Stimulated activated naive CD8-positive, alpha-beta T cell treated with anti-CD3 and anti-CD28 coated beads, Interleukin-15, Interleukin-2, amounts not matched to agents 100 U/mL and 50 U/mL, for 24 hours (primary cell): Measurements from ENCODE around the gene TBC1D16.

Experiments used
- ATAC-seq: fragments of 150-1000 bp; cut with Tn5 transposase; one replicate; pipeline ENCODE4 v1.10.0; 2021
- DNase-seq: peaks from one replicate; pipeline ENCODE4 v3.0.0; 2021

TBC1D16 gene

DNA sequence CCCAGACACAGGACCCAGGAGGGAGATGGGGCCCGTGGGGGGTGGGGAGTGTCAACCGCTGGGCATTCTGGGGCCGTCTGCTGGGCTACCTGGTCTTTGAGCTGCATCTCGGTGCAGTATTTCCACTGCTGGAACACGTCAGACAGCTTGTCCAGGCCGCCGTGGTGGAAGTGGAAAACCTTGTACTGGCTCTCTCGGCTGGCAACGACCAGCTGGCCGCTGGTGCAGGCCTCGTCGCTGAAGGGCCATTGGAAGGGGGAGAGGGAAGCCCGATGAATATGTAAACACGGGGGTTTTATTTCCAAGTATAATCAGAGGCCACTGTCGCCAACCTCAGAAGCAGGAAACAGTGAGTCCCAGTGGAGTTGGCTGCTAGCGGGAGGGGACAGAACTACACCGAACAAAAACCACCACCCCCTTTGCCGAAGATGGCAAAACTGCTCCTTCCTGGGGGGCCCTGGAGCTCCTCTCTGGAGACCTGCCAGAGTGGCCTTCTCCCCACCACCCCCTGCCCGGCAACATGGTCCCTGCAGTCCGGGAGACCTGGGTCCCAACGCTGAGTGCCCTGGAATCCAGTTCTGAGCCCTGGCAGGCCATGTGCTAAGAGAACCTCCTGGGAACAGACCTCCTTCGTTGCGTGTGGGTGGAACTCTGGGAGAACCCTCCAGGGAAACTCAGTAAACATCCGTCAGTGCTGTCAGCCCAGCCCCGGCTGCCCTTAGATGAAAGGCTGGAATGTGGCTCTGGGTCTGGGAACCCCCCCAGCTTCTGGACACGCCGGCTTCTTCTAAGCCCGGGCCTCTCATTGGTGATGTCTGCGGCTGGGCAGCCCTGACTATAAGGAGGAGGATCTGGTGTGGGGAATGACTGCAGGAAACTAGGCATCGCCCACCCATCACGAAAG is 84.1 kb downstream of the TBC1D16 start:
- ATAC-seq (no peak), DNase-seq (no peak)

- no peak for ATAC-seq
These were observed 84.9 kb downstream of the TBC1D16 start for GRCh38 chr17:79950751-79951150.

DNA sequence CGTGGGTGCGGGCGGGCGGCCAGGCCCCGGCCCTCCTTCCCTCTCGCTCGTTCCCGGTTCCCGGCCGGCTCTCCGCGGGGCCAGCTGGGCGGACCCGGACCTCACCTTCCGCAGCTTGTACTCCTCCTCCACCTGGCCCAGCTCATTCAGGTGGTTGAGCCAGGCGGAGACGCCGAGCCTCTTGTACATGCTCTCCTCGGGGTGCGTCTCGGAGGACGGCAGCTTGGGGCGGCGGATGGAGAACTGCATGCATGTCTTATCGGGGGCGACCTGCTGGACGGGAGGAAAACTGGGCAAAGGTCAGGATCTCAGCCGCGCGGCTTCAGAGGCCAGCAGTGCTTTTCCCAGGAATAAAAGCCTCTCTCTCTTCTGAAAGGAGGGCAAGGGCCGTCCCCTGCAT is 85.4 kb downstream of the TBC1D16 start:
- no peak for ATAC-seq

More at GRCh38 chr17:79950751-79951150, 84.9 kb downstream of the TBC1D16 start:
- DNase-seq = no peak

GRCh38 chr17:79949656-79950209 is 85.9 kb downstream of the TBC1D16 start:
- no peak for DNase-seq
- no peak for ATAC-seq

More for the DNA sequence above, 85.4 kb downstream of the TBC1D16 start:
- no peak for DNase-seq

DNA sequence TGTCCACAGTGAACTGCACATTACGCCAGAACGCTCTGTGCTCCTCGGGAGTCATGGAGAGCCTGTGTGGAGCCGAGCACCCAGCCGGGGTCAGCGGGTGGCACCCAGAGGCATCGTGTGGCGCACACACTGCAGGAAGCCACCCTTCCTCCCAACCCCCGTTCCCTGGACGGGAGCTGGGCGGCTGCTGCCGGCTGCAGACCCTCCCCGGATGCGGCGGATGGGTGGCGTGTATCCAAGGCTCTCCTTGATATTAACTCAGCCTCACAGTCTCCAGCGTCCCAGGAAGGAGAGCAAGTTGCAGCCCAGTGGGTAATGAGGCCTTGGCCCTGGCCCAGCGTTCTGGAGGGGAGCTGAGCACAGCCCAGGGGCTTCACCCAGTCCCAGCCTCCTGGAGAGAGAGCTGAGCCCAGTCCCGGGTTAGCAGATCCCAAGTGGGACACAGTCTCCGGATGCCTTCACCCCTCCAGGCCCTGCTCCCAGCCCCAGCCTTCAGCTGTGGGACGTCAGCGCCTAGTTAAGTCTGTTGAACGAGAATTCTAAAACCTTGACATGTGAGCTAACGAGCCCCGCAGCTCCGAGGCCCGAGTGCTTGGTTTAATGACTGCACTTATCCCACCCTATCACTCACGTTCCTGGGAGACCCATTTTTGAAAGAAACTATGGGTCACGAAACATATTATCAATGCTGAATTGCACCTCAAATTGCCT is 86.6 kb downstream of the TBC1D16 start:
- ATAC-seq (no peak), DNase-seq (no peak)

GRCh38 chr17:79948406-79948944 is 87.2 kb downstream of the TBC1D16 start:
- ATAC-seq (no peak), DNase-seq (no peak)

- ATAC-seq = no peak
These were observed 88.2 kb downstream of the TBC1D16 start for GRCh38 chr17:79947351-79948031.

GRCh38 chr17:79946352-79947231 is 89.1 kb downstream of the TBC1D16 start:
- no peak for DNase-seq
- no peak for ATAC-seq

More at GRCh38 chr17:79947351-79948031, 88.2 kb downstream of the TBC1D16 start:
- DNase-seq = no peak

DNA sequence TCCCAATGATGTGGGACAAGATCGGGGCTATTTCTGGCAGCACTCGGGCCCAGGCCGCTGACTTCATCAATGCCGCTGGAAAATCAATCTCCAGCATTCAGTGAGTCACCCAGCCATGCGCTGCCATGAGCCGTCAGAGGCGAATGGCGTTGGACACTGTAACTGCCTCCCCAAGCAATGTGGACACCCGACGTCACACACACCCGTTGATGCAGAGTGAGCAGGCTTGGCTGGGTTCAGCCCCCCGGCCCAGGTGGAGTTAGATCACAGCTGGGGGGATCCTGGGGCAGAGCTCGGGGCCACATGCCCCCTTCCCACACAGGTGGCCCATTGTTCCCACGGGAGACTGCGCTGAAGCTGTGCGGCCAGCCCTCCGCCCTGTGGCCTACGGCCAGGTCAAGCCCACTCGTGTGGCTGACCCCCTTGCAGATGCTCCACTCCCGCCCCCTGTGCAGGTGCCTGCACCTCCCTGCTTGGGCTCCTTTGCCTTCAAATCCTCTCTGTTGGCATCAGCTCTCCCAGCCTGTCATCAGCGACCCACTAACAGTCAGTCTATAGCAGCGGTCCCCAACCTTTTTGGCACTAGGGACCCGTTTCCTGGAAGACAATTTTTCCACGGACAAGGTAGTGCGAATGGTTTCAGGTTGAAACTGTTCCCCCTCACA is 89.9 kb downstream of the TBC1D16 start:
- no peak for DNase-seq
- no peak for ATAC-seq

GRCh38 chr17:79944821-79945391 is 90.8 kb downstream of the TBC1D16 start:
- DNase-seq (no peak), ATAC-seq (no peak)

DNA sequence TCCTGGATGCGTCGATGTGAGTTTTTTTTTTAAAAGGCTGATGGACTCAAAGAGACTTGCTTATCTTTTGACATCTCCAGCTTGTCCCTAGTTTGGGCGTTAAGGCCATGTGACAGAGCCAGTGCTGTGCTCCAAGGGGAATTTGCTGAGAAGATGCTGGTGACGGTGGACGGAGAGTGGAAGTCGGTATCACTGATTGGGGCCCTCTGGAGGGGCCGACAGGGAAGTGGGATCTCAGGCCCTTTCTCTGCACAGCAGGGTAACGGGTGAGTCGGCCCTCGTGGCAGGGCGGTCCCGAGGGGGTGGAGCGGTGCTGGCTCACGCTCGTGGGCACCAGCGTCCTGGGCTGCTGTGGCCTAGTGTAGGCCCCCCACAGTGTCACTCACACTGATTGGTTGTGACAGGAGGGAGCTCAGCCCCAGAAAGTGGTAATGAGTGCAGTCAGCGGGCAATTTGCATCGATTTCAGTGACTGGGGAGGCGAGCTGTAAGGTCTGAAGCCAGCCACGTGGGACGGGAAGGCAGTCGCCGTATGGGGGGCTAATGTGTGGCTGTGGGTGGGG is 91.3 kb downstream of the TBC1D16 start:
- ATAC-seq (no peak), DNase-seq (no peak)

- peak; percentile 2 for DNase-seq
- ATAC-seq = no peak
These were observed 92.1 kb downstream of the TBC1D16 start for GRCh38 chr17:79943347-79944241.

DNA sequence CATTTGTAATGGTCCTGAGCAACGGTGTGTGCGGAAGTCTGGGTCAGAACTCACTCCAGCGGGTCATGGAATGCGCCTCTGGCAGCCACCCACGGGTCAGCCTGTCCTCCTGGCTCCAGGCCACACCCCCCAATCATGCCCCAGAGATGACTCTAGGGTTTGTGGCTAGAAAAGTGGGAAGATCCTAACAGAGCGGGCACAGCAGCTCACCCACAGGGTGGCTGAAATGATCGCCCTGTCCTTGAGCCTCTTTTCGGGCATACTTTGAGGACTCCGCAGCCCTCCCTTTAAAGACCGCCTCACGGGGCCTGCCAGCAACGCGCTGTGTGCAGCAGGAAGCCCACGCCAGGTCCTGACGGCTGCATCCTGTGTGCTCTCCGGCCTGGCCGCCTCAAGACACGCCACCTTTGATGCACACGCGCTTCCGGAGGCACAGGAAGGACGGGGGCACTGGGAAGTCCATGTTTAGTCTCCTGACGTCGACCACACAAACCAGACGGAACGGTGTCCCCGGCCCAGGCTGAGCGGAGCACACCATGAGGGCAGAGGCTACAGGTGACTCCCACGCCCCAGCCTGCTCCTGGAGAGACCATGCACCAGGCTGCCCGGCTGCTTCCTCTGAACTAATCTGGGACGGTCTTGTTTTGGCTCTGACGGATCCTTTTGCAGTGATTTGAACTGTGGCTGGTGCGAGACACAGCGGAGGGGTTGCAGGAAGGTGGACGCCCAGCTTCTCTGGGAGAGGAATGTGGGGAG is 92.9 kb downstream of the TBC1D16 start:
- peak; percentile 52 for ATAC-seq
- peak; percentile 41 for DNase-seq

- no peak for ATAC-seq
- DNase-seq = no peak
These were observed 93.7 kb downstream of the TBC1D16 start for GRCh38 chr17:79942011-79942405.

GRCh38 chr17:79941088-79942010 is 94.3 kb downstream of the TBC1D16 start:
- DNase-seq (no peak), ATAC-seq (no peak)

- no peak for DNase-seq
- no peak for ATAC-seq
These were observed 95.1 kb downstream of the TBC1D16 start for GRCh38 chr17:79940459-79941087.
